Lower lobe of right lung (tissue), 2 donors: Measurements from ENCODE around the gene PLEKHH3. TPM values are rescaled to one million over a fixed set of nuclear protein-coding genes. Genes with fewer than 3 reads are reported as not detected.

Experiments used
- ATAC-seq, 2 donors: fragments of 200-7000 bp; cut with Tn5 transposase; one replicate each; pipeline ENCODE4 v1.9.1; 2020 to 2022; ENCODE audit warnings: mild to moderate bottlenecking in 2 of 2, moderate library complexity in 2 of 2
- DNase-seq: peaks from one replicate; pipeline ENCODE4 v3.0.0-alpha.2; 2020
- H3K27ac ChIP-seq: fragments of 200-600 bp; one replicate; pipeline ENCODE4 v1.8.0; 2022
- H3K27me3 ChIP-seq: fragments of 200-600 bp; one replicate; pipeline ENCODE4 v1.8.0; 2022; ENCODE audit warnings: low read depth
- H3K36me3 ChIP-seq: fragments of 200-600 bp; one replicate; pipeline ENCODE4 v1.8.0; 2022; ENCODE audit warnings: mild to moderate bottlenecking
- H3K4me1 ChIP-seq: fragments of 200-600 bp; one replicate; pipeline ENCODE4 v1.8.0; 2022
- H3K4me3 ChIP-seq: fragments of 200-600 bp; one replicate; pipeline ENCODE4 v1.8.0; 2022; ENCODE audit warnings: mild to moderate bottlenecking
- H3K9me3 ChIP-seq: fragments of 200-600 bp; one replicate; pipeline ENCODE4 v1.8.0; 2022
- intact Hi-C: fragments of 100-400 bp; cut with DNase I; formaldehyde crosslinking; loops from one replicate; pipeline ENCODE4 v1.11.0; 2022
- total RNA-seq: library from RNA; stranded (reverse); fragmentation: NEBNext Ultra II Directional; extraction: Animal tissue kit (Norgen Biotek cat#: 25700); gene quantifications from one replicate; pipeline ENCODE4 v1.2.1, GENCODE V29; 2021
- TF ChIP-seq, protein P1 (sequence below): fragments of 200-600 bp; IDR thresholded peaks from one replicate; pipeline ENCODE4 v1.8.0; 2022; ENCODE audit warnings: antibody characterized with exemption, mild to moderate bottlenecking
- donor health status: DM: no; HTN: yes; CAD: no; lungs with severe emphysema.

PLEKHH3 gene
- total RNA-seq, 1 donor from 2014 or later, result 18.3 TPM

GRCh38 chr17:42653179-42654124 lies 23.3 kb downstream of the PLEKHH3 start:
- Histone ChIP-seq H3K4me3 (peak overlapping the region; percentile 48), H3K4me1 (peaks cover 15% of the 10 kb centered on the region), H3K27me3 (no peaks in the 10 kb centered on the region), H3K27ac (peak overlapping the region; percentile 79), H3K9me3 (no peaks in the 10 kb centered on the region), H3K36me3 (no peaks in the 10 kb centered on the region)
- TF ChIP-seq, protein P1, sequence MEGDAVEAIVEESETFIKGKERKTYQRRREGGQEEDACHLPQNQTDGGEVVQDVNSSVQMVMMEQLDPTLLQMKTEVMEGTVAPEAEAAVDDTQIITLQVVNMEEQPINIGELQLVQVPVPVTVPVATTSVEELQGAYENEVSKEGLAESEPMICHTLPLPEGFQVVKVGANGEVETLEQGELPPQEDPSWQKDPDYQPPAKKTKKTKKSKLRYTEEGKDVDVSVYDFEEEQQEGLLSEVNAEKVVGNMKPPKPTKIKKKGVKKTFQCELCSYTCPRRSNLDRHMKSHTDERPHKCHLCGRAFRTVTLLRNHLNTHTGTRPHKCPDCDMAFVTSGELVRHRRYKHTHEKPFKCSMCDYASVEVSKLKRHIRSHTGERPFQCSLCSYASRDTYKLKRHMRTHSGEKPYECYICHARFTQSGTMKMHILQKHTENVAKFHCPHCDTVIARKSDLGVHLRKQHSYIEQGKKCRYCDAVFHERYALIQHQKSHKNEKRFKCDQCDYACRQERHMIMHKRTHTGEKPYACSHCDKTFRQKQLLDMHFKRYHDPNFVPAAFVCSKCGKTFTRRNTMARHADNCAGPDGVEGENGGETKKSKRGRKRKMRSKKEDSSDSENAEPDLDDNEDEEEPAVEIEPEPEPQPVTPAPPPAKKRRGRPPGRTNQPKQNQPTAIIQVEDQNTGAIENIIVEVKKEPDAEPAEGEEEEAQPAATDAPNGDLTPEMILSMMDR, result no peak
- peak; percentile 62 to 76 for ATAC-seq
- intact Hi-C loops, result no loop called here
- DNase-seq, result no peak

DNA sequence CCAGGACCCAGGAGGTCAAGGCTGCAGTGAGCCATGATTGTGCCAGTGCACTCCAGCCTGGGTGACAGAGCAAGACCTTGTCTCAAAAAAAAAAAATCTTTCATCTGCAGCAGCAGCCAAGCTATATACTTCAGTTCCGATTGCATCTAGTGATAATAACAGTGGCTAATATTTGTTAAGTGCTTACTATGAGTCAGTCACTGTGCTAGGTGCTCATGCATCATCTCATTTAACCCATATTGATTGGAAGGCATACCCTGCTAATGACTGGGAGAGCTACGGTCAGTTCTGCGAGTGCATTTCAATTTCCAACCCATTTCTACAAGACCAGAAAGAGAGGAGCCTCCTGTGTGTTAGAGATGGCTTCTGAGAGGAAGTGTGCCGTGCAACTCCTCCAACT lies 25.4 kb downstream of the PLEKHH3 start:
- TF ChIP-seq, protein P1, result no peak
- H3K27me3 ChIP-seq, result no peaks in the 10 kb centered on the region
- intact Hi-C loops, result no loop called here
- no peak overlapping the region for H3K4me3 ChIP-seq
- H3K9me3 ChIP-seq, result no peaks in the 10 kb centered on the region
- H3K36me3 ChIP-seq, result no peaks in the 10 kb centered on the region
- no peak overlapping the region for H3K27ac ChIP-seq
- ATAC-seq, result no peak
- H3K4me1 ChIP-seq, result peaks cover 15% of the 10 kb centered on the region
- DNase-seq, result no peak

DNA sequence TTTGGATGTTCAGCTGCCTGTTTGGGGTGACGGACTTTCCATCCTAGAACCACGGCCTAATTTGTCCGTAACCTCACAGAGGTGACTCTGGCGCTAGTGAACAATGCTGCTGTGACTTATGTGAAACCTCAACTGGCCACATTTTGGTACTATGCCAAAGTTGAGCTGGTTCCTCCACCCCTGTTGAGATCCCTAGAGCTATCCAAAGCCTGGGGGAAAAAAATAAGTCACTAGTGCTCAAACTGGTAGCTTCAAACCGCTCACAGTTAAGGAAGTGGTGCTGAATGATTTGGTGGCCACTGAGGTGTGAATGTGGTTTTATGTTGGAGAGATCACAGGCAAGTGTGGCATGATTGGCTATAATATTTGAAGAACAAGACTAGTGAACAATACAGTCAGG lies 29.0 kb downstream of the PLEKHH3 start:
- Histone ChIP-seq H3K4me3 (no peak overlapping the region), H3K9me3 (no peaks in the 10 kb centered on the region), H3K36me3 (no peaks in the 10 kb centered on the region), H3K4me1 (no peaks in the 10 kb centered on the region), H3K27ac (no peak overlapping the region), H3K27me3 (no peaks in the 10 kb centered on the region)
- no peak for DNase-seq
- TF ChIP-seq, protein P1, result no peak
- intact Hi-C loops, result no loop called here
- ATAC-seq, result no peak

DNA sequence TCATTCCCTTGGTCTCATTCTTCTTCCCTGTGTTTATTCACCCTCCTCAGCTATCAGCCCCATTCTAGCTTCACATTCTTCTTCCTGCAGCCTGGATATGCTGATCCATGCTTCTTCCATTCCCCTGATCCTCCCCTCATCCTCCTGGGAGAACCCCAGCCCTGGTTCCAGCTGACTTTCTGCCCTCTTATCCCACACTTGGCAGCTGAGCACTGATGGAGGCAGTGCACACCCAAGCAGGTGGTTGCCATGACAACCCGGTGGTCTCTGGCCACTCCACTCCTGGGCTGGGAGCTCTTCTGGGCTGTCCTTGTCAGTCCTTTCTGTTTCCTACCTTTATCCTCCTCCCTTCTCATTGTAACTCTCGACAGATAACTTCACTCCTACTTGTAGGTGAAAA lies 34.5 kb downstream of the PLEKHH3 start:
- Histone ChIP-seq H3K4me3 (no peak overlapping the region), H3K9me3 (no peaks in the 10 kb centered on the region), H3K36me3 (no peaks in the 10 kb centered on the region), H3K4me1 (no peaks in the 10 kb centered on the region), H3K27ac (no peak overlapping the region), H3K27me3 (no peaks in the 10 kb centered on the region)
- TF ChIP-seq, protein P1, result no peak
- ATAC-seq, result no peak
- no peak for DNase-seq
- intact Hi-C loops, result no loop called here

DNA sequence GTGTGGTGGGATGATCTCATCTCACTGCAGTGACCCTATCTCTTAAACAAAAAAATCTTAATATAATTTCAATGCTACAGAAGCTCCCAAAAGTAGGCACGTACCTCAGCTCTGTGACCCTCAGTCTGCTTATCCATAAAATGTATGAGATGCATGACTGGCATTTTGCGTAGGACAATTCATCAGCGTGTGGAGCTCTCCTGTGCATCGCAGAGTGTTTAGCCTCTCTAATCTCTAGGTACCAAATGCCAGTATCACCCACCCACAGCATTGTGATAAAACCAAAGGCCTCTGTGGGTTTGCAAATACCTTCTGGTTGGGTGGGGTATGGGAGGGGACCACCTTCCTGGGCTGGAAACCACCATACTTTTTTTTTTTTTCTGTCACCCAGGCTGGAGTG lies 36.7 kb downstream of the PLEKHH3 start:
- Histone ChIP-seq H3K4me1 (no peaks in the 10 kb centered on the region), H3K27ac (no peak overlapping the region), H3K4me3 (no peak overlapping the region), H3K36me3 (no peaks in the 10 kb centered on the region), H3K9me3 (no peaks in the 10 kb centered on the region), H3K27me3 (no peaks in the 10 kb centered on the region)
- TF ChIP-seq, protein P1, result no peak
- no peak for ATAC-seq
- intact Hi-C loops, result no loop called here
- DNase-seq, result no peak
